Activated CD4-positive, alpha-beta T cell treated with anti-CD3 and anti-CD28 coated beads for 4 hours (primary cell): ENCODE measurements around the gene SDF4.

Source experiments
- DNase-seq, 2 donors: peaks; one replicate each; pipeline ENCODE4 v3.0.0-alpha.2; 2020

The SDF4 gene

GRCh38 chr1:1175221-1176062 lies 56.4 kb downstream of the SDF4 start:
- DNase-seq = no peak

- peak in 1 of 2 donors; percentile 42 for DNase-seq
Observed at GRCh38 chr1:1173793-1174415, 57.9 kb downstream of the SDF4 start, which contains the start of gene TTLL10. Gene TTLL10, plus strand, starts transcription at chr1:1173880. Its CDS starts 5,336 bp downstream, at chr1:1179216.

- no peak for DNase-seq
Observed at GRCh38 chr1:1173061-1173792, 58.6 kb downstream of the SDF4 start.

- DNase-seq = peak; percentile 25 to 38
Observed at GRCh38 chr1:1171546-1172340, 60.1 kb downstream of the SDF4 start.

GRCh38 chr1:1171161-1171545 lies 60.6 kb downstream of the SDF4 start:
- DNase-seq = no peak

GRCh38 chr1:1170215-1171091 lies 61.3 kb downstream of the SDF4 start:
- no peak for DNase-seq

GRCh38 chr1:1169429-1170214 lies 62.2 kb downstream of the SDF4 start:
- DNase-seq = no peak

- DNase-seq = no peak
Observed at GRCh38 chr1:1168451-1169411, 63.1 kb downstream of the SDF4 start.

GRCh38 chr1:1167841-1168450 lies 63.9 kb downstream of the SDF4 start:
- DNase-seq = no peak

- no peak for DNase-seq
Observed at GRCh38 chr1:1167398-1167821, 64.4 kb downstream of the SDF4 start.
